ENCODE results near the gene ITGB5. TPM values are rescaled to one million over a fixed set of nuclear protein-coding genes. Genes with fewer than 3 reads are reported as not detected.

ITGB5 gene
- polyA plus RNA-seq, 1 experiment: 393 TPM

GRCh38 chr3:124850212-124850611 lies 37.0 kb downstream of the ITGB5 start:
- CTCF ChIA-PET: interaction anchor here (0.6 to 1.4 kb wide), 3 partner anchors 63 to 819 kb away, joined by 3 read pairs; no protein-coding TSS in a partner anchor
- DNase-seq (ENCODE audit: low read depth): no peak
- POLR2A ChIA-PET: no interaction called here
- no peak for TF ChIP-seq CTCF (IDR thresholded peaks at IDR 0.05; ENCODE audit: insufficient read depth, low read depth, low read length)
- peaks cover 3% of the 10 kb centered on the region for H3K36me3 ChIP-seq (ENCODE audit: control insufficient read depth, insufficient read depth, low read length)
- no peaks in the 10 kb centered on the region for H3K27me3 ChIP-seq (ENCODE audit: control insufficient read depth, insufficient read depth, low read length)
- no peak overlapping the region for H3K4me3 ChIP-seq (ENCODE audit: low read depth, low read length)

- peaks cover 4% of the 10 kb centered on the region for H3K36me3 ChIP-seq (ENCODE audit: control insufficient read depth, insufficient read depth, low read length)
- H3K4me3 ChIP-seq (ENCODE audit: low read depth, low read length): no peak overlapping the region
- no peaks in the 10 kb centered on the region for H3K27me3 ChIP-seq (ENCODE audit: control insufficient read depth, insufficient read depth, low read length)
- TF ChIP-seq CTCF (IDR thresholded peaks at IDR 0.05; ENCODE audit: insufficient read depth, low read depth, low read length): no peak
- ChIA-PET CTCF (interaction anchor here (0.6 to 1.5 kb wide), 2 partner anchors 11 to 340 kb away, joined by 3 to 4 read pairs; no protein-coding TSS in a partner anchor), POLR2A (no interaction called here)
- DNase-seq (ENCODE audit: low read depth): no peak
Observed at GRCh38 chr3:124848300-124848699, 38.9 kb downstream of the ITGB5 start.

- TF ChIP-seq CTCF (IDR thresholded peaks at IDR 0.05; ENCODE audit: insufficient read depth, low read depth, low read length): no peak
- no peak for DNase-seq (ENCODE audit: low read depth)
- POLR2A ChIA-PET: no interaction called here
- CTCF ChIA-PET: interaction anchor here (1.5 kb wide), 1 partner anchor 10 kb away, joined by 3 read pairs; no protein-coding TSS in a partner anchor
- H3K27me3 ChIP-seq (ENCODE audit: control insufficient read depth, insufficient read depth, low read length): no peaks in the 10 kb centered on the region
- no peak overlapping the region for H3K4me3 ChIP-seq (ENCODE audit: low read depth, low read length)
- peaks cover 4% of the 10 kb centered on the region for H3K36me3 ChIP-seq (ENCODE audit: control insufficient read depth, insufficient read depth, low read length)
Observed at GRCh38 chr3:124847863-124848262, 39.3 kb downstream of the ITGB5 start.

GRCh38 chr3:124847051-124847450 lies 40.1 kb downstream of the ITGB5 start:
- CTCF ChIA-PET: no interaction called here

GRCh38 chr3:124846189-124846588 lies 41.0 kb downstream of the ITGB5 start:
- H3K4me3 ChIP-seq (ENCODE audit: low read depth, low read length): no peak overlapping the region
- DNase-seq (ENCODE audit: low read depth): no peak
- H3K27me3 ChIP-seq (ENCODE audit: control insufficient read depth, insufficient read depth, low read length): no peaks in the 10 kb centered on the region
- peaks cover 5% of the 10 kb centered on the region for H3K36me3 ChIP-seq (ENCODE audit: control insufficient read depth, insufficient read depth, low read length)
- ChIA-PET POLR2A (interaction anchor here (0.6 to 1.0 kb wide), 2 partner anchors 55 to 66 kb away, joined by 6 to 7 read pairs; no protein-coding TSS in a partner anchor), CTCF (interaction anchor here (1.7 to 4.2 kb wide), 3 partner anchors 11 to 86 kb away, joined by 5 to 13 read pairs (median 5); no protein-coding TSS in a partner anchor)
- TF ChIP-seq CTCF (IDR thresholded peaks at IDR 0.05; ENCODE audit: insufficient read depth, low read depth, low read length): no peak

More at GRCh38 chr3:124847051-124847450, 40.1 kb downstream of the ITGB5 start:
- peaks cover 4% of the 10 kb centered on the region for H3K36me3 ChIP-seq (ENCODE audit: control insufficient read depth, insufficient read depth, low read length)
- H3K27me3 ChIP-seq (ENCODE audit: control insufficient read depth, insufficient read depth, low read length): no peaks in the 10 kb centered on the region
- H3K4me3 ChIP-seq (ENCODE audit: low read depth, low read length): no peak overlapping the region
- TF ChIP-seq CTCF (IDR thresholded peaks at IDR 0.05; ENCODE audit: insufficient read depth, low read depth, low read length): no peak
- POLR2A ChIA-PET: no interaction called here
- no peak for DNase-seq (ENCODE audit: low read depth)
